Measurements from ENCODE around the gene ACSF2. TPM values are rescaled to one million over a fixed set of nuclear protein-coding genes. Genes with fewer than 3 reads are reported as not detected.

The ACSF2 gene
- total RNA-seq, 1 donor from 2014 or later: 17.9 TPM

DNA sequence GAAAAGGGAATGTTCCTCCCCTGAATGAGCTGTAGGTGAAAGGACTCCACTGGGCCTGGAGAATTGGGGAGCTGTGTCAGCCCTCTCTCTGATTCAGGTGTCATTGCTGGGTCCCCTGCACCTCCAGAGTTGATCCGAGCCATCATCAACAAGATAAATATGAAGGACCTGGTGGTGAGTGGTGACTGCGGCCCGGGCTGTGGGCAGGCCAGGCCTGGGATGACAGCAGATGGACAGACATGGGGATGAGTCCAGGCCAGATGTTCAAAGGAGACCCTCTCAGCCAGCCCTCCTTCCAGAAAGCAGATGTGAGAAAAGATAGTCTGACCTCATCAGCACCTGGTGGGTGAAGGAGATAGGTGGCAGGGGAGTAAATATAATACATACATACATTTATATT lies 38.1 kb downstream of the ACSF2 start:
- Mint-ChIP-seq H3K27ac (no peak overlapping the region), H3K4me3 (no peak overlapping the region), H3K4me1 (peaks cover 36% of the 10 kb centered on the region), H3K9me3 (no peaks in the 10 kb centered on the region), H3K36me3 (ENCODE audit: low read depth) (peaks cover 16% of the 10 kb centered on the region), H3K27me3 (peaks cover 8% of the 10 kb centered on the region)
- DNase-seq (no peak), ATAC-seq (ENCODE audit: low read depth) (no peak)
- TF ChIP-seq, protein P1, sequence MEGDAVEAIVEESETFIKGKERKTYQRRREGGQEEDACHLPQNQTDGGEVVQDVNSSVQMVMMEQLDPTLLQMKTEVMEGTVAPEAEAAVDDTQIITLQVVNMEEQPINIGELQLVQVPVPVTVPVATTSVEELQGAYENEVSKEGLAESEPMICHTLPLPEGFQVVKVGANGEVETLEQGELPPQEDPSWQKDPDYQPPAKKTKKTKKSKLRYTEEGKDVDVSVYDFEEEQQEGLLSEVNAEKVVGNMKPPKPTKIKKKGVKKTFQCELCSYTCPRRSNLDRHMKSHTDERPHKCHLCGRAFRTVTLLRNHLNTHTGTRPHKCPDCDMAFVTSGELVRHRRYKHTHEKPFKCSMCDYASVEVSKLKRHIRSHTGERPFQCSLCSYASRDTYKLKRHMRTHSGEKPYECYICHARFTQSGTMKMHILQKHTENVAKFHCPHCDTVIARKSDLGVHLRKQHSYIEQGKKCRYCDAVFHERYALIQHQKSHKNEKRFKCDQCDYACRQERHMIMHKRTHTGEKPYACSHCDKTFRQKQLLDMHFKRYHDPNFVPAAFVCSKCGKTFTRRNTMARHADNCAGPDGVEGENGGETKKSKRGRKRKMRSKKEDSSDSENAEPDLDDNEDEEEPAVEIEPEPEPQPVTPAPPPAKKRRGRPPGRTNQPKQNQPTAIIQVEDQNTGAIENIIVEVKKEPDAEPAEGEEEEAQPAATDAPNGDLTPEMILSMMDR (IDR thresholded peaks at IDR 0.05): no peak
- POLR2A ChIA-PET: no interaction called here
- intact Hi-C loops (cut with micrococcal nuclease): no loop called here
- CTCF ChIA-PET: no interaction called here

DNA sequence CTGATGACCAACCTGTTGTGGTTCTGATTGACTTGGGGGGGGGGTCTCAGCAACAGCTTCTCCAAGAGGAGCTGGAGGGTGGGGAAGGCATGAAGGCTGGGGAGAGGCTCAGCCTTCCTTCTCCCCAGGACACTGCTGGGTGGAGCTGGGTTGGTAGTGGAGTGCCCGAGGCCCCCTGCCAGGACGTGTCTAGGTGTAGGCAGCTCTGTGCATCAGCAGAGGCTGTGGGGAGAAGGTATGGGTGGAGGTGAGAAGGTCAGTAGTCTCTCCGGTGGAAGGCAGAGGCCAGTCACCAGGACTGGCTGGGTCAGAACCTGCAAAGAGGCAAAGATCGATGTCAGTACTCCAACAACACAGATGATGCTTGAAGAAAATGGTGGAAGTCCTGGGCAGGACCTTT lies 38.7 kb downstream of the ACSF2 start:
- Mint-ChIP-seq H3K27me3 (peaks cover 8% of the 10 kb centered on the region), H3K36me3 (ENCODE audit: low read depth) (peaks cover 16% of the 10 kb centered on the region), H3K4me3 (no peak overlapping the region), H3K9me3 (no peaks in the 10 kb centered on the region), H3K27ac (no peak overlapping the region), H3K4me1 (peaks cover 39% of the 10 kb centered on the region)
- no peak for DNase-seq
- CTCF ChIA-PET: no interaction called here
- POLR2A ChIA-PET: no interaction called here
- intact Hi-C loops (cut with micrococcal nuclease): no loop called here
- ATAC-seq (ENCODE audit: low read depth): no peak
- TF ChIP-seq, protein P1 (IDR thresholded peaks at IDR 0.05): no peak

DNA sequence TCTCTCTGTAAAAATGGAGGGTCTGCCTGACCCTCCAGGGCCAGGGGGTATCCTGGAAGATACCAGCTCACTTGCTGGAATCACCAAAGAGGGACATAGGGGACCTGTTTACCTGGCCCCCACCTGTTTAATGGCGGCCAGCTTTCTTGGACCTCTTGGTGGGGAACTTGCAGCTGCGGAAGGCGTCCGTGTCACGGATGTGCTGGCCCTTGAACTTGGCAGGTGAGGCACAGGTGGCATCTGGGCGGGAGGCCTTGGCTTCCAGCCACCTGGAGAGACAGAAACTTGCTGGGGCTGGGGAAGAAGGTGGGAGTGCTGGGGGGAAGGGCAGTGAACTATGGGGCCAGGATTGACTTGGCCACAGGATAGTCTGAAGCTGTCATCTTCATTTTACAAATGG lies 39.2 kb downstream of the ACSF2 start:
- DNase-seq: no peak
- Mint-ChIP-seq H3K27me3 (peaks cover 8% of the 10 kb centered on the region), H3K4me1 (peaks cover 39% of the 10 kb centered on the region), H3K4me3 (no peak overlapping the region), H3K9me3 (no peaks in the 10 kb centered on the region), H3K27ac (no peak overlapping the region), H3K36me3 (ENCODE audit: low read depth) (peaks cover 16% of the 10 kb centered on the region)
- ATAC-seq (ENCODE audit: low read depth): no peak
- TF ChIP-seq, protein P1 (IDR thresholded peaks at IDR 0.05): no peak
- ChIA-PET POLR2A (no interaction called here), CTCF (no interaction called here)
- intact Hi-C loops (cut with micrococcal nuclease): no loop called here

DNA sequence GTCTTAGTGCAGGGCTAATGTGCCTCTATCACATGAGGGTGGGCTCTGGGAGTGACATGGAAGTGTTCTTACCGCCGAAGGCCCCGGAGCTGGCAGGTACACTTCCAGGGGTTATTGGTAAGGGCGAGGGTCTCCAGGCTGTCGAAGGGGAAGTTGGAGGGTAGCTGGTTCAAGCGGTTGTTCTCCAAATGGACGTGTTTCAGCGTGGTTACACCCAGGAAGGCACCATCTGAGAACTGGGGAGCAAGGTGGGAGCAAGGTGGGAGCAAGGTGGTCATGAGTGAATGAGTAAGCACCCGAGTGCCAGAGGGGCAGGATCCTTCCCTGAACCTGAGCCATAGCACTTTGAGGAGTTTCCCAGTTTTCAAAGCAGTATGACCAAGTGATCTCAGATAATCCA lies 39.6 kb downstream of the ACSF2 start:
- TF ChIP-seq, protein P1 (IDR thresholded peaks at IDR 0.05): no peak
- H3K9me3 Mint-ChIP-seq: no peaks in the 10 kb centered on the region
- H3K4me3 Mint-ChIP-seq: no peak overlapping the region
- H3K36me3 Mint-ChIP-seq (ENCODE audit: low read depth): peaks cover 16% of the 10 kb centered on the region
- intact Hi-C loops (cut with micrococcal nuclease): no loop called here
- H3K27me3 Mint-ChIP-seq: peaks cover 8% of the 10 kb centered on the region
- no peak overlapping the region for H3K27ac Mint-ChIP-seq
- ATAC-seq (ENCODE audit: low read depth) (no peak), DNase-seq (no peak)
- POLR2A ChIA-PET: interaction anchor here (0.6 to 1.0 kb wide), 2 partner anchors 14 to 68 kb away, joined by 4 read pairs; no protein-coding TSS in a partner anchor
- peaks cover 39% of the 10 kb centered on the region for H3K4me1 Mint-ChIP-seq
- CTCF ChIA-PET: no interaction called here

DNA sequence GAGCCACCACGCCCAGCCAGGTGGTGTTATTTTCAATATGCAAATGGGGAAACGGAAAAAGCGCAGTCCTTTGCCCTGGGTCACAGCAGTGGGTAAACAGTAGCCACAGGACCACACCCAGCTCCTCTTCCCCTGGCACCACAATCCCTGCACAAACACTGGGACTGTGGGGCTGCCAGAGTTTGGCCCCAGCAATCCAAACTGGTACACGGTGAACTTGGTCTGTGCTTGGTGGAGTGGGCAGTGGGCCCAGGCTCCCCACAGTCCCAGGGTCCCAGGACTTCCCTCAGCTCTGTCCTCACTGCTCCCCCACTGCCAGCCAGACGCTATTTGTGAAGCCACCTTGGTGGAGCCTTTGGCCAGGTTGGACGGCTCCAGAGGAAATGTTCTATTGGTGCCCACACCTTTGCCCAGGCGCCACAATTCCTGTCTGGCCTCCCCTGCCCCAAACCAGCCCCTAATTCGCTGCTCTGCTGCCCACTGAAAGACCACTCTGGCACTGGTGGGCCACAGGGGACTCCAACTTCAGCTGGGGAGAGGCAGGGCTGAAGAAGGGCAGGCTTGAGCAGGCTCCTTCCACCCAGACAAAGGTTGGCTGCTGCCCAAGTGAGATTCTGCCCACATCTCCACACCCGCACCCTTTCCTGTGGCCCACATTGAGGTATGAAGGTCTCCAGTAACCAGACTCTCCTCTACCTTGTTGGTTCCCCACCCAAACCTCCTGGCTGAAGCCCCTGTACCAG lies 40.5 kb downstream of the ACSF2 start:
- intact Hi-C loops (cut with micrococcal nuclease): no loop called here
- POLR2A ChIA-PET: interaction anchor here (0.6 to 1.0 kb wide), 3 partner anchors 12 to 69 kb away, joined by 4 to 5 read pairs (median 4); no protein-coding TSS in a partner anchor
- peak overlapping the region; percentile 11 for H3K4me3 Mint-ChIP-seq
- ATAC-seq (ENCODE audit: low read depth) (no peak), DNase-seq (no peak)
- TF ChIP-seq, protein P1 (IDR thresholded peaks at IDR 0.05): no peak
- H3K27me3 Mint-ChIP-seq: peaks cover 10% of the 10 kb centered on the region
- CTCF ChIA-PET: no interaction called here
- H3K36me3 Mint-ChIP-seq (ENCODE audit: low read depth): peaks cover 14% of the 10 kb centered on the region
- H3K9me3 Mint-ChIP-seq: no peaks in the 10 kb centered on the region
- no peak overlapping the region for H3K27ac Mint-ChIP-seq
- peaks cover 39% of the 10 kb centered on the region for H3K4me1 Mint-ChIP-seq

Data from activated B cell treated with CpG ODN at 0.5 μM for 24 hours (primary cell).